GM21576 (cell line): ENCODE data around the gene SLF2.

ENCODE experiments used
- ATAC-seq: cut with Tn5 transposase; IDR thresholded peaks from one replicate; pipeline ENCODE4 v1.9.1; 2021; ENCODE audit warnings: mild to moderate bottlenecking, moderate library complexity; ENCODE audit not compliant: unreplicated experiment

The SLF2 gene

DNA sequence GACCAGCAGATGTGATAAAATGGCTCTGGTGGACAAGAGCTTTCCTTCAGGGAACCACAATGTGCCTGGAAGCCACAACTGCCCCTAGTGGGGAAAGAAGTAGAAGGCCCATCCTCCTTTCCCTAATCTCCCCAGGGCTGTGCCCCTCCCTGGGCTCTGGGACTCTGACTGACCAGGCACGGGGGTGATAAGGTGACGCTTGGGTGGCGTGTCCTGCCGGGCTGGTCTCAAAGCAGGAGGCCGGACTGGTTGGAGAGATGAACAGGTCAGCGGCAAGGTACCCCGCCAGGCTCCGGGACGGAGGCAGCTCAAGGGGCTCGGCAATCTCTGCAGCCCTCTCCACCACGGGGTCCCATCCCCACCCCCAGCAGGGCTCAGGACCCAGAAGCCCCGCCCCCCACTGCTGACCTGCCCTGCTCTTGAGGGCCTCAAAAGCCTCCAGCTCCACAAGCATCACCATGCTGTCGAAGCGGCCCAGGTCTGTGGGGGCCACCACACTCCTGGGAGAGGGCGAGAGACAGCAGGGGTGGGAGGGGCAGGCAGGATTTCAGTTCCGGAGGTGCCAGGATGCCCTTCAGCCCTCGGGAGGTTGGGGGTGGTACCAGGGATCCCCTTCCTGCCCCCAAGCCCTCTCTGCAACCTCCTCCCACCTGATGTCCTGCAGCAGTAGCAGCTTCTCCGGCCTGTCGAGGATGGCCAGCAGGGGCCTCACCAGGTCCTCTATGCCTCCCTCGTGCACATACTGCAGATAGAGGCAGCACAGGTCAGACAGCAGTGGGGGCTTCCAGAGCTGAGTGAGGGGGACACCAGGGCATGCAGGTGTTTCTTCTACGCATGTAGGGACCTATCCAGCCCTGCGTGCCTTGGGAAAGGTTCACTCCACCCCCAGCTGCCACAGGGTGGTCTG is 99.0 kb downstream of the SLF2 start:
- no peak for ATAC-seq

DNA sequence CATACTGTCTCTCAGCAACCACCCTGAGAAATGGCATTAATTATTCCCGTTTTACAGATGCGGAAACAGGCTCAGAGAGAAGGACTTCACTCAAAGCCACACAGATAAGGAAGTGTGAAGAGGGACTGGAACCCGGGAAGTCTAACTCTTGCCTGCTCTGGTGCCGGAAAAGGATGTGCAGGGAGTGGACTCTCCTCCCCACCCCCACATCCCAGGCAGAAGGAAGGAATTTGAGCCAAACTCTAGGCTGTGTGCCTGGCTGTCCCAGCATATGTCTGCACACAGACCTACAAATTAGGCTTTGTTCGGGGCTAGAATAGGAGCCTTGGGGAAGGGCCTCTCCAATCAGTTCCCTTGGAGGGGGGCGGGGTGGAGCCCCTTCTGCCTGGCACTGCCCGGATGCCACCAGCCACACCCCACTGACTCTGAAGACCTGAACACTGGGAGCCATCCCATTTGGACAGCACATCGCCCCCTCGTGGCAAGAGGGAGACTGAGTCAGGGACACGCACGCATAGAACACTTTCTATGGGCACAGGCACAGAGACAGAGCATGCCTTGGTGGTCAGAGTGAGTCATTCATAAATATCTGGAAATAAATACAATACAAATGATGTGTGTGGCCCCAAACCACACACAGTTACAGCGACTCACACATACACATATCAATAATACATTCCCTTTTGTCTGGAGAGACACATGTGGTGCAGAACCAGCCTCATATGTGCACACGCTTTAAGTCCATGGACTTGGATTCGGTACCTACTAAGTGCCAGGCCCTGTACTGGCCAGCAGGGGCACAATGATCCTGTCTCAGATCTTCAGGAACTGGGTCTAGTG is 100.0 kb downstream of the SLF2 start:
- peak; percentile 82 for ATAC-seq

DNA sequence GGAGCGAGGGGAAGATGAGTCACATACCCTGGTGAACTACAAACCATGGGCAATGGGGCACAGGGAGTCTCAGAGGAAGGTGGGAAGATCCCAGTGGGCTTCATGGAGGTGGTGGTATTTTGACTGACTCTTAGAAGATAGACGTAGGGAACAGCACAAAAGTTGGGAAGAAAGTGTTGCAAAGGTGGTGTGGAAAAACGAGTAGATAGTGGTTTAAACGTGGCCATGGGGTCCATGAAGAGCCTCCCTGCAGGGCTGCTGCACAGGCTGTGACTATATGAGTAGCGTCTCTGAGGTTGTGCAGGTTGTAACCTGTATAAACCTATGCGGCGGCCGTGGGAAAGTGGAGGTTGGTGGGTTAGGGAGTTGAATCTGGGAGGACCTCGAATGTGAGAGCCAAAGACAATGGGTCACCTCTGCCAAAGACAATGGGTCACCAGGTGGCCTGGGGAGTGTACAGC is 100.6 kb downstream of the SLF2 start:
- ATAC-seq, result no peak

DNA sequence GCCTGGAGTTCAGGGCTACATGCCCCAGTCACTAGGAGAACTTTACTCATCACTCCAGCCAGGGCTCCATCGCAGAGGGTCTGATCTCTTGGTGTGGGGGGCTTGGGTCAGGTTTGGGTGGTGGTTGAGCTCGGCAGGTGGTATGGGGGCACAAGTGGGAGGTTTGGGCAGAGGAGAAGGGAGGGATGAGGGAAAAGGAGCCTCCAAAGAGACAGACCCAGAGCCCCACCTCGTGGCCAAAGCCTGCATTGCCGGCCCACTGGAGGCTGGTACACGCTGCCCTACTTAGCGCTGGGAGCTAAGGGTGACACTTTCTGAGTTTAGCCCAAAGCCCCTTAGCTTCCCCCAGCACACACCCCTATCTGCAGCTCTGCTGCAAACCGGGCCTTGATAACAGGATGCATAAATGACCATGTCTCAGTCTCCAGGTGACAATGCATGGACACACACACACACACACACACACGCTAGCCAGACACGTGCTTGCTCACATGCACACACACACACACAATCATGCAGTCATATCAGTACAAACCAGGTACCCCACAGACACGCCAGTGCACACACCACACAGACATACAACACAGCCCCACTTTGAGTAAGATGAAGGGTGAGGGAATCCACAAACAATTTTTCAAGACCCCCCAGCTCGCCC is 101.6 kb downstream of the SLF2 start:
- no peak for ATAC-seq
